ENCODE results near the gene ALDH3B1.

The ALDH3B1 gene

GRCh38 chr11:68012044-68012842 lies 2.1 kb downstream of the ALDH3B1 start:
- Histone ChIP-seq H3K4me3 (no peak overlapping the region), H3K27ac (peak overlapping the region; percentile 88 to 99)
- no peak for DNase-seq (ENCODE audit: low spot score)
- no peak for TF ChIP-seq CTCF (IDR thresholded peaks at IDR 0.05)

- peak overlapping the region; percentile 88 to 99 for H3K27ac ChIP-seq
Measured at GRCh38 chr11:68012843-68013610, 2.9 kb downstream of the ALDH3B1 start.

GRCh38 chr11:68013611-68014156 lies 3.6 kb downstream of the ALDH3B1 start:
- TF ChIP-seq CTCF (IDR thresholded peaks at IDR 0.05) = no peak

More at GRCh38 chr11:68012843-68013610, 2.9 kb downstream of the ALDH3B1 start:
- TF ChIP-seq CTCF (IDR thresholded peaks at IDR 0.05) = no peak
- peak overlapping the region; percentile 39 for H3K4me3 ChIP-seq
- DNase-seq (ENCODE audit: low spot score) = peak; percentile 93

GRCh38 chr11:68014157-68014946 lies 4.2 kb downstream of the ALDH3B1 start:
- no peak for TF ChIP-seq CTCF (IDR thresholded peaks at IDR 0.05)
- H3K27ac ChIP-seq = peak overlapping the region; percentile 88 to 99
- H3K4me3 ChIP-seq = peak overlapping the region; percentile 39
- DNase-seq (ENCODE audit: low spot score) = peak; percentile 93

More at GRCh38 chr11:68013611-68014156, 3.6 kb downstream of the ALDH3B1 start:
- Histone ChIP-seq H3K4me3 (peak overlapping the region; percentile 39), H3K27ac (peak overlapping the region; percentile 88 to 99)
- DNase-seq (ENCODE audit: low spot score) = no peak

- DNase-seq (ENCODE audit: low spot score) = no peak
- no peak for TF ChIP-seq CTCF (IDR thresholded peaks at IDR 0.05)
- Histone ChIP-seq H3K4me3 (peak overlapping the region; percentile 39), H3K27ac (peak overlapping the region; percentile 88 to 99)
Measured at GRCh38 chr11:68014947-68015447, 4.9 kb downstream of the ALDH3B1 start.

- peak overlapping the region in 1 of 2 donors; percentile 99 for H3K27ac ChIP-seq
- H3K4me3 ChIP-seq = no peak overlapping the region
- no peak for DNase-seq (ENCODE audit: low spot score)
- TF ChIP-seq CTCF (IDR thresholded peaks at IDR 0.05) = no peak
Measured at GRCh38 chr11:68015467-68015866, 5.3 kb downstream of the ALDH3B1 start.

Measured in coronary artery (tissue), 2 donors.